SJCRH30 (cell line): Measurements from ENCODE around the gene SLC12A4. TPM values are rescaled to one million over a fixed set of nuclear protein-coding genes. Genes with fewer than 3 reads are reported as not detected.

ENCODE experiments used
- DNase-seq, 2 experiments: peaks; one replicate each; pipeline ENCODE4 v3.0.0-alpha.2; 2015 to 2020
- H3K27ac ChIP-seq: fragments of 250-450 bp; sonication (Bioruptor Pico); 2 replicates; pipeline ENCODE4 v1.5.1; 2020; ENCODE audit warnings: mild to moderate bottlenecking, moderate library complexity
- H3K27me3 ChIP-seq: fragments of 250-450 bp; sonication (Bioruptor Pico); 2 replicates; pipeline ENCODE4 v1.5.1; 2020; ENCODE audit warnings: mild to moderate bottlenecking, moderate library complexity
- H3K36me3 ChIP-seq: fragments of 250-450 bp; sonication (Bioruptor Pico); 2 replicates; pipeline ENCODE4 v1.5.1; 2020; ENCODE audit warnings: mild to moderate bottlenecking, moderate library complexity
- H3K4me1 ChIP-seq: fragments of 250-450 bp; sonication (Bioruptor Pico); 2 replicates; pipeline ENCODE4 v1.5.1; 2020; ENCODE audit warnings: mild to moderate bottlenecking, moderate library complexity
- H3K4me3 ChIP-seq: fragments of 250-450 bp; sonication (Bioruptor Pico); 2 replicates; pipeline ENCODE4 v1.5.1; 2020; ENCODE audit warnings: mild to moderate bottlenecking, moderate library complexity
- H3K9me3 ChIP-seq: fragments of 250-450 bp; sonication (Bioruptor Pico); replicated peaks from 2 replicates; pipeline ENCODE4 v1.5.1; 2020; ENCODE audit warnings: mild to moderate bottlenecking, moderate library complexity
- total RNA-seq: library from RNA; depleted of rRNA; stranded (reverse); fragments of >200 nt; shearing (Covaris generic); gene quantifications from 2 replicates; pipeline ENCODE4 v1.2.3, GENCODE V29; 2014; rRNA removed

SLC12A4 gene
- total RNA-seq, 1 experiment from 2014 or later: 15.1 TPM

DNA sequence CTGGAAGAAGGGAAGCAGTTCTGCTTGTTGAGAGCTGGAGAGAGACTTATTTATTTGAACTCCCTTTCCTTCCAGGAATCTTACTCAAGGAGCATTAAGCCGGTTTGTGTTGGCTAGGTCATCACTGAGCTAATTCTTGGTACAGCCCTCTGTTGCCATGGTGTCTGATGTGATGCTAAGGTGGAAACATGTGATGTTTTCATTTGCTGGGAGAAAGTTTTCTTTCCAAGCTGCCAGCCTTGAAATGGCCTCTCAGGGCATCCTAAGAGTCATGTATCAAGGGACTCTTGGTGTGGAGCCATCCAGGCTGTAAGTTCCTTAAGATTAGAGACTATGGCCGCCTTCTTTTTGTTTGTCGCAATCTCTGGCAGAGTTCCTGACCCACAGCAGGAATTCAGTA is 71.2 kb downstream of the SLC12A4 start:
- no peak for DNase-seq
- peaks cover under 1% of the 10 kb centered on the region; the same call in 1 of the 2 replicates for H3K4me1 ChIP-seq
- no peak overlapping the region for H3K27ac ChIP-seq
- no peaks in the 10 kb centered on the region for H3K9me3 ChIP-seq
- no peaks in the 10 kb centered on the region for H3K27me3 ChIP-seq
- H3K36me3 ChIP-seq: no peaks in the 10 kb centered on the region
- no peak overlapping the region for H3K4me3 ChIP-seq

DNA sequence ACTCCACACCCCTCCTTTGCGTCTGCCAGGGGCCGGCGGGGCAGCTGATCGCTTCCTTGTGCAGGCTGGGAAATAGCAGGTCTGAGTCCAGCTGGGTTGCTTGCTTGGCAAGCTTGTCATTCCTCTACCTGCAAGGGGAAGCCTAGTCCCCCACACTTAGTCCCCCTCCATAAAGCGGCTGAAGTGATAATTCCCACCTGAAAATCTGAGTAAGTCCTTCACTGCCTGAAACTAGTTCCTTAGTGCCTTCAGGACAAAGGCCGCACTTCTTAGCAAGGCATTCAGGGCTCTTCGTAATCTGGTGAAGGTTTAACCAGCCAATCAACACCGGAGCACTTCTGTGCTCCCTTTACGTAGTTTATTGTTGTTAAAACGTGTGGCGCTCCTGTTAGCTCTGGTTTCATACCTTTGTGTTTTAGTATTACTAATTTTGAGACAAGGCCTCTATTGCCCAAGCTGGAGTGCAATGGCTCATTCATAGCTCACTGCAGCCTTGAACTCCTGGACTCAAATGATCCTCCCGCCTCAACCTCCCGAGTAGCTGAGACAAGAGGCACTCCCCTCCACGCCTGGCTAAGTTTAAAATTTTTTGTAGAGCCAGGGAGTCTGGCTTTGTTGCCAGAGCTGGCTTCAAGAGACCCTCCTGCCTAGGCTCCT is 74.6 kb downstream of the SLC12A4 start:
- H3K27ac ChIP-seq: peak overlapping the region; percentile 60
- DNase-seq: peak; percentile 24

More for the DNA sequence above, 74.6 kb downstream of the SLC12A4 start:
- Histone ChIP-seq H3K9me3 (no peaks in the 10 kb centered on the region), H3K4me1 (no peaks in the 10 kb centered on the region), H3K36me3 (no peaks in the 10 kb centered on the region), H3K27me3 (no peaks in the 10 kb centered on the region), H3K4me3 (peak overlapping the region; percentile 74)

Other genes starting within 250 kb of the SLC12A4 start
- gene GFOD2, start 249.3 kb downstream of the SLC12A4 start, total RNA-seq: 10.5 and 11.2 TPM in 2 replicates
- 3.9 and 4.9 TPM in 2 replicates for gene RANBP10, start 162.1 kb downstream of the SLC12A4 start, total RNA-seq
- gene TSNAXIP1, start 161.7 kb downstream of the SLC12A4 start, total RNA-seq: 0.33 and 0.49 TPM in 2 replicates
- 24.8 and 27.1 TPM in 2 replicates for gene THAP11, start 126.3 kb downstream of the SLC12A4 start, total RNA-seq
- gene NUTF2, start 121.7 kb downstream of the SLC12A4 start, total RNA-seq: 164 and 177 TPM in 2 replicates
- 15.4 and 18.8 TPM in 2 replicates for gene CENPT, start 120.9 kb downstream of the SLC12A4 start, total RNA-seq
- gene EDC4, start 95.6 kb downstream of the SLC12A4 start, total RNA-seq: 40.9 and 43.5 TPM in 2 replicates
- gene NRN1L, start 83.8 kb downstream of the SLC12A4 start, total RNA-seq: not detected in 2 replicates
- gene PSKH1, start 75.4 kb downstream of the SLC12A4 start, total RNA-seq: 5.6 and 6.1 TPM in 2 replicates
- gene CTRL, start 36.8 kb downstream of the SLC12A4 start, total RNA-seq: 0.99 and 1.7 TPM in 2 replicates
- gene PSMB10, start 31.8 kb downstream of the SLC12A4 start, total RNA-seq: 7.4 and 7.6 TPM in 2 replicates
- gene LCAT, start 24.5 kb downstream of the SLC12A4 start, total RNA-seq: 2.3 and 4.5 TPM in 2 replicates
- gene DPEP3, start 11.9 kb upstream of the SLC12A4 start, total RNA-seq: not detected in 2 replicates
- gene DPEP2, start 30.8 kb upstream of the SLC12A4 start, total RNA-seq: not detected in 2 replicates
- gene DPEP2NB, start 47.3 kb upstream of the SLC12A4 start, total RNA-seq: not detected in 2 replicates
- 9.4 and 9.9 TPM in 2 replicates for gene DDX28, start 54.6 kb upstream of the SLC12A4 start, total RNA-seq
- gene DUS2, start 54.6 kb upstream of the SLC12A4 start, total RNA-seq: 8.6 and 9.0 TPM in 2 replicates
- 52.7 and 53.9 TPM in 2 replicates for gene NFATC3, start 116.7 kb upstream of the SLC12A4 start, total RNA-seq